Neutrophil (primary cell): Measurements from ENCODE around the gene ROBO2.

Source experiments
- H3K27ac ChIP-seq: fragments of 200-600 bp; sonication (generic); 2 replicates; pipeline ENCODE4 v1.5.1; 2016; ENCODE audit warnings: mild to moderate bottlenecking, moderate library complexity
- H3K27me3 ChIP-seq: fragments of 200-600 bp; sonication (generic); 2 replicates; pipeline ENCODE4 v1.6.0; 2016; ENCODE audit warnings: mild to moderate bottlenecking
- H3K36me3 ChIP-seq: fragments of 200-600 bp; sonication (generic); 2 replicates; pipeline ENCODE4 v1.5.1; 2017
- H3K4me1 ChIP-seq, 2 experiments: fragments of 200-600 bp in 1 of 2; sonication (generic) in 1 of 2; 1 replicate in 1 of 2; 2 replicates in 1 of 2; pipeline versions ENCODE4 v1.5.1 to v1.6.1; 2013 to 2016; ENCODE audit warnings: low read depth in 1 of 2, low read length in 1 of 2, mild to moderate bottlenecking in 1 of 2, moderate library complexity in 1 of 2; ENCODE audit not compliant: control insufficient read depth in 1 of 2, insufficient read depth in 1 of 2
- H3K4me3 ChIP-seq, 2 experiments: fragments of 200-600 bp in 1 of 2; sonication (generic) in 1 of 2; 1 replicate in 1 of 2; 2 replicates in 1 of 2; pipeline ENCODE4 v1.5.1; 2013 to 2016; ENCODE audit warnings: low read depth in 1 of 2, low read length in 1 of 2, mild to moderate bottlenecking in 1 of 2, moderate library complexity in 1 of 2
- H3K9me3 ChIP-seq: fragments of 200-600 bp; sonication (generic); 2 replicates; pipeline ENCODE4 v1.5.1; 2016
- CTCF ChIP-seq: fragments of 200-600 bp; sonication (generic); IDR thresholded peaks from 2 replicates; pipeline ENCODE4 v1.5.1; 2016; ENCODE audit warnings: antibody characterized with exemption

Gene ROBO2

DNA sequence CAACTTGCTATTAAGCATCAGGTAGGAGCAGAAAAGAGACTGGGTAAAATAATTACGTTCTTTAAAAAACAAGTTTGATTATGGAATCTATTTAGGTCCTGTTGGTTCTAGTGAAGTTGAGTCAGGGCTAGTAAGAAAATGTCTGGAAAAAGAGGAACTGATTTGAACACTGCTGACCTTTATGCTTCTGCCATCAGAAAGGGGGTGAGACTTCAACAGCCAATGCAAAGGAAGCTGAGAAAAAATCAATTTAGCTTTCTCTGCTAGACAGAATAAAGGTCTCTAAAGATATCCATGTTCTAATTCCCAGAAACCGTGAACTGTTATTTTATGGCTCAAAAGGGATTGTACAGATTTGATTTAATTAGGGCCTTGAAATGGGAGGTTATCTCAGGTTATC is 157.5 kb downstream of the ROBO2 start:
- Histone ChIP-seq H3K4me1 (no peaks in the 10 kb centered on the region), H3K36me3 (no peaks in the 10 kb centered on the region), H3K27me3 (no peaks in the 10 kb centered on the region), H3K4me3 (no peak overlapping the region), H3K27ac (no peak overlapping the region), H3K9me3 (no peaks in the 10 kb centered on the region)
- TF ChIP-seq CTCF: no peak

DNA sequence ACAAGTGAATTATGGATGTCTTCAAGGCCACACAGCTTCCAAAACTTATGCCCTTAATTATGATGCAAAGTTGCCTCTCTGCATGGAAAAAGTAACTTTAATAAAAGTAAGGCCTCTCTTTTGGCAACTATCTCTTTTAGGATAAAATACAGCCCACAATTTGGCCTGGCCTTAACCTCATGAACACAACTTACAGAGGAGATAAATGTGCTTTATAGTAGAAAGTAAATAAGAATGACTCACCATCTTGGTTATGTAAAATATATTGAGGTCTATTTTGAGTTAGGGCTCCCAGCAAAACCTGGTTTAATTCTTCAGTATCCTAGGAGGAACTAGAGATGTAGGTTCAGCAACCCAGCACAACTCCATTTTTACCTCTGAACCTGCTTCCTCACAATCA is 164.0 kb downstream of the ROBO2 start:
- no peak overlapping the region for H3K27ac ChIP-seq
- H3K36me3 ChIP-seq: no peaks in the 10 kb centered on the region
- H3K27me3 ChIP-seq: no peaks in the 10 kb centered on the region
- H3K4me3 ChIP-seq: no peak overlapping the region
- no peaks in the 10 kb centered on the region for H3K9me3 ChIP-seq
- no peaks in the 10 kb centered on the region for H3K4me1 ChIP-seq
- no peak for TF ChIP-seq CTCF

- Histone ChIP-seq H3K27me3 (no peaks in the 10 kb centered on the region), H3K27ac (no peak overlapping the region), H3K36me3 (no peaks in the 10 kb centered on the region), H3K4me1 (no peaks in the 10 kb centered on the region), H3K9me3 (no peaks in the 10 kb centered on the region), H3K4me3 (no peak overlapping the region)
- no peak for TF ChIP-seq CTCF
These were observed 164.9 kb downstream of the ROBO2 start for GRCh38 chr3:77204788-77205187.

DNA sequence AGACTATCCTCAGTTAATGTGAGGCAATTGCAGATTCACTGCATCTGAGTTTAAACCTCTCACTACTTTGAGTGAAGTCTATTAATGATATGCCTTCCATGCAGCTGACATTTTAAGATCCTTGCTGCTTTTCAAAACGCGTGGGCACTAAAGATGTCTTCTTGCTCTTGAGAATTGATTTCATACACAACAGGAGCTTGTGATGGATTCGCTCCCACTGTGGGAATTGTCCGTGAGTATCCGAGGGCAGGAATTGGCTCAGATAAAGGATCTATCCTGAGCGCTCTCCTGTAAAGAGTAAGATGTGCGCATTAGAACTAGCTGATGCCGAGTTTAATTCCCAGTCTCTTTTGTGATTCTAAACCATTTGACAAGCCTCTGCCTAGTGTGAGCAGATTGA is 167.9 kb downstream of the ROBO2 start:
- Histone ChIP-seq H3K27me3 (no peaks in the 10 kb centered on the region), H3K4me1 (no peaks in the 10 kb centered on the region), H3K36me3 (no peaks in the 10 kb centered on the region), H3K4me3 (no peak overlapping the region), H3K9me3 (no peaks in the 10 kb centered on the region), H3K27ac (no peak overlapping the region)
- no peak for TF ChIP-seq CTCF

- TF ChIP-seq CTCF: no peak
- no peaks in the 10 kb centered on the region for H3K4me1 ChIP-seq
- no peak overlapping the region for H3K4me3 ChIP-seq
- H3K36me3 ChIP-seq: no peaks in the 10 kb centered on the region
- H3K27ac ChIP-seq: no peak overlapping the region
- H3K9me3 ChIP-seq: no peaks in the 10 kb centered on the region
- no peaks in the 10 kb centered on the region for H3K27me3 ChIP-seq
These were observed 182.8 kb downstream of the ROBO2 start for GRCh38 chr3:77222701-77223100.

GRCh38 chr3:77227567-77227966 is 187.7 kb downstream of the ROBO2 start:
- Histone ChIP-seq H3K9me3 (no peaks in the 10 kb centered on the region), H3K36me3 (no peaks in the 10 kb centered on the region), H3K27me3 (no peaks in the 10 kb centered on the region), H3K4me1 (no peaks in the 10 kb centered on the region), H3K4me3 (no peak overlapping the region), H3K27ac (no peak overlapping the region)
- no peak for TF ChIP-seq CTCF
